RWPE1 (cell line): ENCODE results near the gene UST.
"Not testable (repeated sequence)": the region's sequence is repeated elsewhere in the genome, so short reads cannot be mapped to it uniquely, and the experiment has no call there.

ENCODE experiments used
- CTCF ChIA-PET: fragments of 350-600 bp; sonication (Branson Sonifier 250); formaldehyde crosslinking; extraction: SDS; loops from one replicate; lab custom pipeline; 2021; lab: Yijun Ruan, JAX
- POLR2A ChIA-PET: fragments of 400-600 bp; formaldehyde crosslinking; extraction: SDS; loops from one replicate; lab custom pipeline; 2020; ENCODE audit warnings: antibody characterized with exemption; ENCODE audit not compliant: low non-redundant PET; lab: Yijun Ruan, JAX
- DNase-seq: peaks from one replicate; pipeline ENCODE4 v3.0.0; 2012; ENCODE audit warnings: low spot score
- H3K27ac ChIP-seq: fragments of 450-650 bp; 2 replicates; pipeline ENCODE4 v1.5.1; 2017
- CTCF ChIP-seq: fragments of 450-650 bp; conservative IDR thresholded peaks from 2 replicates; pipeline ENCODE4 v1.5.1; 2017; ENCODE audit warnings: low read depth, mild to moderate bottlenecking

The UST gene

GRCh38 chr6:148969603-148970061 is 222.8 kb downstream of the UST start:
- CTCF ChIA-PET, result no interaction called here
- TF ChIP-seq CTCF, result no peak
- DNase-seq, result no peak
- no peak overlapping the region for H3K27ac ChIP-seq
- POLR2A ChIA-PET, result no interaction called here

GRCh38 chr6:148971031-148971927 is 224.4 kb downstream of the UST start:
- peak; percentile 21 for DNase-seq

GRCh38 chr6:148972481-148972880 is 225.7 kb downstream of the UST start:
- TF ChIP-seq CTCF, result no peak
- ChIA-PET POLR2A (interaction anchor here (0.6 kb wide), 1 partner anchor 224 kb away, joined by 8 read pairs; no protein-coding TSS in a partner anchor), CTCF (interaction anchor here (0.9 to 1.8 kb wide), 3 partner anchors 394 to 459 kb away, joined by 3 to 7 read pairs (median 5); no protein-coding TSS in a partner anchor)
- DNase-seq, result peak; percentile 80
- peak overlapping the region; percentile 36 for H3K27ac ChIP-seq

More at GRCh38 chr6:148971031-148971927, 224.4 kb downstream of the UST start:
- no peak for TF ChIP-seq CTCF
- POLR2A ChIA-PET, result interaction anchor here (0.7 kb wide), 1 partner anchor 37 kb away, joined by 3 read pairs; no protein-coding TSS in a partner anchor
- H3K27ac ChIP-seq, result no peak overlapping the region
- CTCF ChIA-PET, result interaction anchor here (0.7 kb wide), 1 partner anchor 806 kb away, joined by 3 read pairs; no protein-coding TSS in a partner anchor

GRCh38 chr6:148973538-148974208 is 226.8 kb downstream of the UST start:
- TF ChIP-seq CTCF, result peak; percentile 25; the same call in 1 of the 2 replicates
- H3K27ac ChIP-seq, result no peak overlapping the region
- DNase-seq, result no peak
- ChIA-PET POLR2A (no interaction called here), CTCF (interaction anchor here (0.6 to 1.8 kb wide), 4 partner anchors 14 to 396 kb away, joined by 3 to 7 read pairs (median 4); no protein-coding TSS in a partner anchor)

GRCh38 chr6:148974351-148974750 is 227.5 kb downstream of the UST start:
- ChIA-PET CTCF (interaction anchor here (0.6 to 1.3 kb wide), 3 partner anchors 13 to 390 kb away, joined by 3 to 4 read pairs (median 4); no protein-coding TSS in a partner anchor), POLR2A (no interaction called here)
- TF ChIP-seq CTCF, result no peak
- no peak for DNase-seq
- H3K27ac ChIP-seq, result no peak overlapping the region

GRCh38 chr6:148978298-148978697 is 231.5 kb downstream of the UST start:
- H3K27ac ChIP-seq, POLR2A ChIA-PET, CTCF ChIA-PET, DNase-seq: not testable (repeated sequence)
